Transverse colon (tissue), 4 donors: ENCODE measurements around the gene FCN3. TPM values are rescaled to one million over a fixed set of nuclear protein-coding genes. Genes with fewer than 3 reads are reported as not detected.
A peak's percentile ranks its signal among the peaks of the same experiment; 100 is the strongest.

ENCODE experiments used
- DNase-seq: peaks from one replicate; pipeline ENCODE4 v3.0.0-alpha.2; 2019
- H3K27ac ChIP-seq, 4 donors: fragments of 200-600 bp; sonication (generic); 2 replicates each; pipeline ENCODE4 v1.5.1; 2016 to 2018; ENCODE audit warnings: inconsistent platforms in 4 of 4
- H3K27me3 ChIP-seq: fragments of 200-600 bp; sonication (generic); 2 replicates; pipeline ENCODE4 v1.5.1; 2017; ENCODE audit warnings: inconsistent platforms
- H3K36me3 ChIP-seq, 4 donors: fragments of 200-600 bp; sonication (generic); 2 replicates each; pipeline ENCODE4 v1.5.1; 2017 to 2019; ENCODE audit warnings: inconsistent platforms in 4 of 4
- H3K4me1 ChIP-seq, 4 donors: fragments of 200-600 bp; sonication (generic); 2 replicates each; pipeline ENCODE4 v1.5.1; 2017 to 2020; ENCODE audit warnings: inconsistent platforms in 4 of 4
- H3K4me3 ChIP-seq, 4 donors: fragments of 200-600 bp; sonication (generic); 1 replicate in 1 of 4; 2 replicates in 3 of 4; pipeline versions ENCODE4 v1.5.1 to v1.6.1; 2017 to 2019; ENCODE audit warnings: inconsistent platforms in 4 of 4
- H3K9me3 ChIP-seq, 2 donors: fragments of 200-600 bp; sonication (generic); 2 replicates each; pipeline ENCODE4 v1.5.1; 2017 to 2019; ENCODE audit warnings: inconsistent platforms in 2 of 2
- EP300 ChIP-seq: sonication (generic); formaldehyde crosslinking; IDR thresholded peaks from one replicate; pipeline ENCODE4 v1.6.1; 2017; ENCODE audit warnings: antibody characterized with exemption, low read depth
- POLR2A ChIP-seq: fragments of 450-650 bp; IDR thresholded peaks from one replicate; pipeline ENCODE4 v1.6.1; 2016; ENCODE audit warnings: antibody characterized with exemption, mild to moderate bottlenecking, moderate library complexity
- POLR2AphosphoS5 ChIP-seq, 3 donors: sonication (generic); formaldehyde crosslinking; IDR thresholded peaks; one replicate each; pipeline ENCODE4 v1.6.1; 2016; ENCODE audit warnings: antibody characterized with exemption in 3 of 3
- WGBS, 2 donors: methylation state at CpG; one replicate each; pipeline ENCODE4 v1.1.5; 2018; ENCODE audit warnings: low coverage in 1 of 2; 5-methylcytosine and 5-hydroxymethylcytosine counted together
- in situ Hi-C, 4 donors: fragments of 200-750 bp; cut with MboI; loops; one replicate each; pipeline versions ENCODE4 v1.15.0 to v1.15.1; 2017; ENCODE audit warnings: low sequenced_read_pairs in 3 of 4, low pct_ligation_motif_present in 1 of 4, low pct_unique_long_range_greater_than_20kb in 1 of 4
- intact Hi-C: fragments of 100-400 bp; cut with DNase I; formaldehyde crosslinking; loops from one replicate; pipeline ENCODE4 v1.15.1; 2023; ENCODE audit warnings: low total_unique reads
- total RNA-seq, 4 donors: library from RNA; depleted of rRNA; stranded (reverse); fragments of >200 nt; gene quantifications; one replicate each; pipeline ENCODE4 v1.1.0, GENCODE V29; 2016
- TF ChIP-seq, protein P1 (sequence below), 5 experiments: fragments of 200-600 bp in 3 of 5; fragments of 450-650 bp in 2 of 5; sonication (generic) in 3 of 5; IDR thresholded peaks; 1 replicate in 2 of 5; 2 replicates in 3 of 5; pipeline ENCODE4 v1.5.1; 2016 to 2017; ENCODE audit warnings: antibody characterized with exemption in 5 of 5, inconsistent platforms in 3 of 5, mild to moderate bottlenecking in 2 of 5, moderate library complexity in 1 of 5

FCN3 gene
- total RNA-seq, 4 donors from 2014 or later = 1.2 to 1.9 TPM; not detected in 2

- TF ChIP-seq EP300 = no peak
- TF ChIP-seq, protein P1, sequence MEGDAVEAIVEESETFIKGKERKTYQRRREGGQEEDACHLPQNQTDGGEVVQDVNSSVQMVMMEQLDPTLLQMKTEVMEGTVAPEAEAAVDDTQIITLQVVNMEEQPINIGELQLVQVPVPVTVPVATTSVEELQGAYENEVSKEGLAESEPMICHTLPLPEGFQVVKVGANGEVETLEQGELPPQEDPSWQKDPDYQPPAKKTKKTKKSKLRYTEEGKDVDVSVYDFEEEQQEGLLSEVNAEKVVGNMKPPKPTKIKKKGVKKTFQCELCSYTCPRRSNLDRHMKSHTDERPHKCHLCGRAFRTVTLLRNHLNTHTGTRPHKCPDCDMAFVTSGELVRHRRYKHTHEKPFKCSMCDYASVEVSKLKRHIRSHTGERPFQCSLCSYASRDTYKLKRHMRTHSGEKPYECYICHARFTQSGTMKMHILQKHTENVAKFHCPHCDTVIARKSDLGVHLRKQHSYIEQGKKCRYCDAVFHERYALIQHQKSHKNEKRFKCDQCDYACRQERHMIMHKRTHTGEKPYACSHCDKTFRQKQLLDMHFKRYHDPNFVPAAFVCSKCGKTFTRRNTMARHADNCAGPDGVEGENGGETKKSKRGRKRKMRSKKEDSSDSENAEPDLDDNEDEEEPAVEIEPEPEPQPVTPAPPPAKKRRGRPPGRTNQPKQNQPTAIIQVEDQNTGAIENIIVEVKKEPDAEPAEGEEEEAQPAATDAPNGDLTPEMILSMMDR (IDR thresholded peaks at IDR 0.05) = no peak
- in situ Hi-C loops = no loop called here
- Histone ChIP-seq H3K36me3 (no peaks in the 10 kb centered on the region), H3K4me3 (no peak overlapping the region), H3K9me3 (no peaks in the 10 kb centered on the region), H3K27me3 (no peaks in the 10 kb centered on the region), H3K27ac (no peak overlapping the region), H3K4me1 (peaks cover 8 to 26% (median 24%) of the 10 kb centered on the region in 4 donors)
- intact Hi-C loops = no loop called here
- no peak for DNase-seq
- WGBS, 2 donors = 89 to 96% methylated on average over 3 to 21 of the region's 21 CpGs
Observed at GRCh38 chr1:27358038-27358927, 16.3 kb downstream of the FCN3 start.

- TF ChIP-seq, protein P1 (IDR thresholded peaks at IDR 0.05) = peak; percentile 97 to 100 (median 99)
- TF ChIP-seq POLR2A (no peak), POLR2AphosphoS5 (IDR thresholded peaks at IDR 0.05) (peak in 1 of 3 donors; percentile 14), EP300 (no peak)
- Histone ChIP-seq H3K27me3 (no peaks in the 10 kb centered on the region), H3K27ac (peak overlapping the region; percentile 51 to 79 (median 62)), H3K36me3 (no peaks in the 10 kb centered on the region), H3K9me3 (no peaks in the 10 kb centered on the region), H3K4me3 (peak overlapping the region in 3 of 4 donors; percentile 7 to 44 (median 22)), H3K4me1 (peaks cover 8 to 26% (median 24%) of the 10 kb centered on the region in 4 donors)
- in situ Hi-C loops (no loop called here), intact Hi-C loops (loop anchor here (2.0 kb wide), 1 partner anchor 37 kb away; no protein-coding TSS in a partner anchor)
- peak; percentile 80 for DNase-seq
- 45% methylated on average over 16 of the region's 40 CpGs; no CpG with 5 or more reads in 1 of the 2 donors for WGBS, 2 donors
Observed at GRCh38 chr1:27357281-27358037, 17.2 kb downstream of the FCN3 start.

GRCh38 chr1:27356619-27357280 is 17.9 kb downstream of the FCN3 start:
- H3K36me3 ChIP-seq = no peaks in the 10 kb centered on the region
- no peaks in the 10 kb centered on the region for H3K27me3 ChIP-seq
- H3K4me3 ChIP-seq = peak overlapping the region in 3 of 4 donors; percentile 7 to 44 (median 22)
- in situ Hi-C loops = no loop called here
- H3K27ac ChIP-seq = peak overlapping the region; percentile 51 to 79 (median 62)
- TF ChIP-seq POLR2A = peak; percentile 59
- TF ChIP-seq, protein P1 (IDR thresholded peaks at IDR 0.05) = no peak
- peak in 1 of 3 donors; percentile 79 for TF ChIP-seq POLR2AphosphoS5 (IDR thresholded peaks at IDR 0.05)
- intact Hi-C loops = loop anchor here (2.0 kb wide), 1 partner anchor 38 kb away; no protein-coding TSS in a partner anchor
- 52% methylated on average over 30 of the region's 37 CpGs; no CpG with 5 or more reads in 1 of the 2 donors for WGBS, 2 donors
- DNase-seq = peak; percentile 87
- peaks cover 8 to 27% (median 24%) of the 10 kb centered on the region in 4 donors for H3K4me1 ChIP-seq
- no peaks in the 10 kb centered on the region for H3K9me3 ChIP-seq
